K562 (cell line): ENCODE data around the gene CPNE8. TPM values are rescaled to one million over a fixed set of nuclear protein-coding genes. Genes with fewer than 3 reads are reported as not detected.

Source experiments
- ATAC-seq: fragments of 200-7000 bp; cut with Tn5 transposase; 3 replicates; pipeline ENCODE4 v1.9.1; 2020; ENCODE audit warnings: moderate library complexity
- BruUV-seq: library from RNA; stranded (reverse); fragments of 400-500 nt; replicated peaks from 2 replicates; lab custom pipeline; 2021; lab: Mats Ljungman, UMichigan
- CTCF ChIA-PET: fragments of 300-600 bp; formaldehyde crosslinking; extraction: SDS; loops from one replicate; lab custom pipeline; 2021; ENCODE audit warnings: low intra/inter-chr PET ratio; lab: Yijun Ruan, JAX
- POLR2A ChIA-PET: fragments of 300-600, 350-650 bp; sonication (Branson Sonifier 250); formaldehyde crosslinking; extraction: SDS; loops from one replicate; lab custom pipeline; 2021; ENCODE audit warnings: antibody characterized with exemption, inconsistent platforms; lab: Yijun Ruan, JAX
- DNase-seq, 4 experiments: peaks; one replicate each; pipeline versions ENCODE4 v3.0.0 to v3.0.0-alpha.2; 2011 to 2018; ENCODE audit warnings: low spot score in 3 of 4, mixed read lengths in 3 of 4; ENCODE audit errors: extremely low read depth in 1 of 4
- FAIRE-seq: peaks from 2 replicates; lab custom pipeline; 2011; peaks lifted over from hg19 to GRCh38; lab: Jason Lieb, UNC
- H2AFZ ChIP-seq: 2 replicates; pipeline ENCODE4 v1.6.0; 2011; ENCODE audit warnings: low read depth, low read length, control low read depth, inconsistent platforms
- H3K27ac ChIP-seq: fragments of 200-600 bp; 3 replicates; pipeline ENCODE4 v1.8.0; 2011; ENCODE audit warnings: low read depth, mild to moderate bottlenecking, control low read depth, inconsistent platforms, low read length, moderate library complexity, mixed read lengths; ENCODE audit errors: extremely low read depth
- H3K27me3 ChIP-seq, 2 experiments: fragments of 300-600 bp in 1 of 2; 2 replicates in 1 of 2; 3 replicates in 1 of 2; pipeline versions ENCODE4 v1.6.0 to v1.8.0; 2011; ENCODE audit warnings: inconsistent platforms in 2 of 2, low read length in 2 of 2, mild to moderate bottlenecking in 1 of 2, mixed read lengths in 1 of 2, moderate library complexity in 1 of 2; ENCODE audit not compliant: control insufficient read depth in 2 of 2, insufficient read depth in 2 of 2
- H3K36me3 ChIP-seq: fragments of 300-600 bp; 3 replicates; pipeline ENCODE4 v1.8.0; 2011; ENCODE audit warnings: mild to moderate bottlenecking, low read length, inconsistent platforms; ENCODE audit not compliant: control insufficient read depth, insufficient read depth
- H3K4me1 ChIP-seq, 2 experiments: fragments of 200-600 bp in 1 of 2; replicated peaks in 1 of 2; 2 replicates in 1 of 2; 3 replicates in 1 of 2; pipeline versions ENCODE4 v1.5.1 to v1.8.0; 2011; ENCODE audit warnings: inconsistent platforms in 2 of 2, low read length in 2 of 2, mild to moderate bottlenecking in 1 of 2, mixed read lengths in 1 of 2, moderate library complexity in 1 of 2; ENCODE audit not compliant: control insufficient read depth in 2 of 2, insufficient read depth in 2 of 2
- H3K4me2 ChIP-seq: 2 replicates; pipeline ENCODE4 v1.6.1; 2011; ENCODE audit warnings: low read length, control low read depth, inconsistent platforms, mixed read lengths; ENCODE audit not compliant: insufficient read depth
- H3K4me3 ChIP-seq: fragments of 200-600 bp; sonication (generic), shearing (Covaris generic); 2 replicates; pipeline ENCODE4 v1.5.1; 2016; ENCODE audit warnings: control low read depth, inconsistent platforms
- H3K79me2 ChIP-seq: fragments of 200-600 bp; 3 replicates; pipeline ENCODE4 v1.8.0; 2011; ENCODE audit warnings: low read length, inconsistent platforms; ENCODE audit not compliant: control insufficient read depth, insufficient read depth
- H3K9ac ChIP-seq, 2 experiments: 2 replicates each; pipeline versions ENCODE4 v1.6.0 to v1.6.1; 2011; ENCODE audit warnings: low read depth in 2 of 2, low read length in 2 of 2, control low read depth in 1 of 2, inconsistent platforms in 1 of 2, mild to moderate bottlenecking in 1 of 2, mixed read lengths in 1 of 2; ENCODE audit not compliant: insufficient read depth in 1 of 2
- H3K9me1 ChIP-seq: one replicate; pipeline ENCODE4 v1.6.0; 2011; ENCODE audit warnings: inconsistent platforms, mild to moderate bottlenecking, low read length, moderate library complexity; ENCODE audit not compliant: control insufficient read depth, insufficient read depth
- H3K9me3 ChIP-seq: replicated peaks from 2 replicates; pipeline ENCODE4 v1.5.1; 2011; ENCODE audit warnings: low read depth, low read length, inconsistent platforms; ENCODE audit not compliant: control insufficient read depth, insufficient read depth
- H4K20me1 ChIP-seq: replicated peaks from 2 replicates; pipeline ENCODE4 v1.6.1; 2011; ENCODE audit warnings: low read length, inconsistent platforms, mixed read lengths; ENCODE audit not compliant: control insufficient read depth, insufficient read depth
- ATF4 ChIP-seq: fragments of 450-650 bp; formaldehyde crosslinking; IDR thresholded peaks from 2 replicates; pipeline ENCODE4 v1.4.0; 2022; ENCODE audit warnings: mild to moderate bottlenecking, moderate library complexity
- BACH1 ChIP-seq: fragments of 200-800 bp; sonication (Bioruptor generic); IDR thresholded peaks from 2 replicates; pipeline ENCODE4 v1.6.1; 2016; ENCODE audit warnings: missing genetic modification characterization, missing compliant biosample characterization
- KLF6 ChIP-seq: fragments of 250-450 bp; sonication (Bioruptor Pico); IDR thresholded peaks from 2 replicates; pipeline ENCODE4 v1.4.0; 2020; ENCODE audit warnings: mild to moderate bottlenecking, moderate library complexity, borderline replicate concordance
- ZNF134 ChIP-seq: fragments of 250-450 bp; sonication (Bioruptor Pico); conservative IDR thresholded peaks from 2 replicates; pipeline ENCODE4 v1.4.0; 2020
- ZNF23 ChIP-seq: fragments of 250-450 bp; sonication (Bioruptor Pico); IDR thresholded peaks from 2 replicates; pipeline ENCODE4 v1.4.0; 2020; ENCODE audit warnings: mild to moderate bottlenecking
- ZNF277 ChIP-seq: fragments of 250-450 bp; sonication (Bioruptor Pico); IDR thresholded peaks from 2 replicates; pipeline ENCODE4 v1.8.0; 2022; ENCODE audit warnings: inconsistent platforms, mild to moderate bottlenecking, moderate library complexity, borderline replicate concordance
- ZNF398 ChIP-seq: fragments of 250-450 bp; sonication (Bioruptor Pico); IDR thresholded peaks from 2 replicates; pipeline ENCODE4 v1.8.0; 2021; ENCODE audit warnings: moderate library complexity, mild to moderate bottlenecking, inconsistent platforms
- ZNF436 ChIP-seq: fragments of 250-450, 450-650 bp; sonication (Bioruptor Pico); formaldehyde crosslinking; IDR thresholded peaks from 2 replicates; pipeline ENCODE4 v1.7.0; 2020; ENCODE audit warnings: mild to moderate bottlenecking
- ZNF449 ChIP-seq: fragments of 250-450 bp; sonication (Bioruptor Pico); IDR thresholded peaks from 2 replicates; pipeline ENCODE4 v1.8.0; 2022; ENCODE audit warnings: moderate library complexity, mild to moderate bottlenecking, inconsistent platforms
- ZNF584 ChIP-seq: fragments of 200-800 bp; sonication (Bioruptor generic); IDR thresholded peaks from 2 replicates; pipeline ENCODE4 v1.6.1; 2016; ENCODE audit warnings: low read depth, mild to moderate bottlenecking, missing genetic modification characterization, missing compliant biosample characterization
- WGBS: fragments of 100-300 bp; shearing (Covaris generic); methylation state at CpG from one replicate; pipeline ENCODE4 v1.1.6; 2016; ENCODE audit warnings: low coverage, mixed read lengths; ENCODE audit not compliant: insufficient coverage; ENCODE audit errors: missing lambda C conversion rate; 5-methylcytosine and 5-hydroxymethylcytosine counted together
- in situ Hi-C: fragments of 300-500 bp; cut with MboI; formaldehyde crosslinking; loops from 4 replicates; pipeline ENCODE4 v1.15.0; 2018; ENCODE audit warnings: inconsistent platforms, mixed read lengths
- intact Hi-C: fragments of 100-400 bp; cut with micrococcal nuclease; formaldehyde crosslinking; loops from 2 replicates; pipeline ENCODE4 v1.14.2; 2022
- polyA plus RNA-seq, 8 experiments: library from polyadenylated mRNA; depleted of rRNA in 4 of 8; stranded (reverse) in 5 of 8; unstranded in 3 of 8; fragments of >200 nt; fragmentation: Nextera tagmentation in 2 of 8; fragmentation: Illumina TruSeq in 1 of 8; extraction: Ambion mirVana in 2 of 8; extraction: Trizol in 1 of 8; gene quantifications; 2 replicates each; pipeline versions ENCODE4 v1.2.1 to v1.2.3, GENCODE V29; 2011 to 2014; ENCODE audit warnings: inconsistent platforms in 1 of 8, missing spikeins in 1 of 8
- total RNA-seq, 7 experiments: library from RNA; depleted of rRNA in 6 of 7; stranded (reverse); fragments of >200 nt in 6 of 7; fragmentation: Illumina TruSeq in 2 of 7; extraction: Trizol in 2 of 7; gene quantifications; 2 replicates each; pipeline versions ENCODE4 v1.2.1 to v1.2.3, GENCODE V29; 2011 to 2021; ENCODE audit warnings: low replicate concordance in 1 of 7

The CPNE8 gene
- total and polyA plus RNA-seq, 9 of the 15 experiments (the other 6 are each of a cell fraction or from before 2014, with no cell fraction given) = 2.4 to 7.0 (median 4.2) TPM

GRCh38 chr12:38880288-38880687, 25.1 kb downstream of the CPNE8 start:
- no peak for ATAC-seq
- intact Hi-C loops = no loop called here

GRCh38 chr12:38878986-38879385, 26.4 kb downstream of the CPNE8 start:
- in situ Hi-C loops (no loop called here), intact Hi-C loops (no loop called here)
- H3K9me1 ChIP-seq = no peaks in the 10 kb centered on the region
- no peaks in the 10 kb centered on the region; the same call in 1 of the 2 replicates for H3K9me3 ChIP-seq
- CTCF ChIA-PET = no interaction called here
- no peak overlapping the region for H3K9ac ChIP-seq
- H2AFZ ChIP-seq = no peak overlapping the region
- no peaks in the 10 kb centered on the region for H3K4me1 ChIP-seq
- POLR2A ChIA-PET = no interaction called here
- BruUV-seq = no TSS peak
- H4K20me1 ChIP-seq = no peaks in the 10 kb centered on the region
- FAIRE-seq (no peak), ATAC-seq (no peak), DNase-seq (no peak)
- no peak overlapping the region for H3K4me3 ChIP-seq
- WGBS = 29% methylated on average over 4 of the region's 4 CpGs
- TF ChIP-seq ZNF449 (CRISPR knock-in tag) (no peak), ZNF23 (CRISPR knock-in tag) (no peak), ZNF277 (CRISPR knock-in tag) (no peak), ZNF134 (no peak), ZNF398 (CRISPR knock-in tag) (no peak), BACH1 (tag) (no peak)
- H3K27ac ChIP-seq = no peak overlapping the region
- no peaks in the 10 kb centered on the region; the same call in 2 of the 3 replicates for H3K79me2 ChIP-seq
- no peak overlapping the region for H3K4me2 ChIP-seq
- H3K27me3 ChIP-seq = no peaks in the 10 kb centered on the region
- H3K36me3 ChIP-seq = no peaks in the 10 kb centered on the region

More at GRCh38 chr12:38880288-38880687, 25.1 kb downstream of the CPNE8 start:
- Histone ChIP-seq H3K36me3 (no peaks in the 10 kb centered on the region), H3K27ac (no peak overlapping the region), H3K9me1 (no peaks in the 10 kb centered on the region), H3K4me2 (no peak overlapping the region), H3K4me3 (no peak overlapping the region), H4K20me1 (no peaks in the 10 kb centered on the region), H3K4me1 (no peaks in the 10 kb centered on the region), H3K9me3 (no peaks in the 10 kb centered on the region; the same call in 1 of the 2 replicates), H3K9ac (no peak overlapping the region), H2AFZ (no peak overlapping the region), H3K27me3 (no peaks in the 10 kb centered on the region), H3K79me2 (no peaks in the 10 kb centered on the region; the same call in 2 of the 3 replicates)
- BruUV-seq = no TSS peak
- CTCF ChIA-PET = no interaction called here
- in situ Hi-C loops = no loop called here
- TF ChIP-seq ATF4 (no peak), ZNF584 (no peak), KLF6 (no peak), ZNF436 (CRISPR knock-in tag) (no peak)
- FAIRE-seq (no peak), DNase-seq (no peak)
- WGBS = 41% methylated on average over 3 of the region's 3 CpGs
- POLR2A ChIA-PET = no interaction called here
